A549 (cell line): Measurements from ENCODE around the gene NHEJ1.

Experiments
- BHLHE40 ChIP-seq: IDR thresholded peaks from 2 replicates; pipeline ENCODE4 v1.6.1; 2012; ENCODE audit warnings: low read depth, low read length, inconsistent platforms
- CEBPB ChIP-seq, 2 experiments: fragments of >200 bp in 1 of 2; sonication (Bioruptor Twin) in 1 of 2; formaldehyde crosslinking in 1 of 2; IDR thresholded peaks; 2 replicates each; pipeline ENCODE4 v1.6.1; 2012 to 2016
- CTCF ChIP-seq: fragments of >200 bp; sonication (Bioruptor Twin); formaldehyde crosslinking; IDR thresholded peaks from 3 replicates; pipeline ENCODE4 v1.5.1; 2016
- EP300 ChIP-seq, 2 experiments: fragments of >200 bp; sonication (Bioruptor Twin); formaldehyde crosslinking; IDR thresholded peaks; 2 replicates in 1 of 2; 3 replicates in 1 of 2; pipeline ENCODE4 v1.6.1; 2016 to 2017
- FOSL2 ChIP-seq, 2 experiments: fragments of 450-650 bp in 1 of 2; fragments of >200 bp in 1 of 2; sonication (Bioruptor Twin) in 1 of 2; formaldehyde crosslinking; IDR thresholded peaks; 2 replicates each; pipeline versions ENCODE4 v1.5.0 to v1.6.1; 2016 to 2020; ENCODE audit warnings: mild to moderate bottlenecking in 1 of 2, moderate library complexity in 1 of 2
- HOXB13 ChIP-seq: fragments of 250-450 bp; sonication (Bioruptor Pico); IDR thresholded peaks from 2 replicates; pipeline ENCODE4 v1.5.0; 2020; ENCODE audit warnings: low read depth, mild to moderate bottlenecking, moderate library complexity
- KDM1A ChIP-seq: fragments of 200-600 bp; sonication (generic); IDR thresholded peaks from 2 replicates; pipeline ENCODE4 v1.6.1; 2016; ENCODE audit warnings: low read depth, mild to moderate bottlenecking
- MAX ChIP-seq: IDR thresholded peaks from 2 replicates; pipeline ENCODE4 v1.6.1; 2012
- PBX3 ChIP-seq: IDR thresholded peaks from 2 replicates; pipeline ENCODE4 v1.6.1; 2012
- POLR2A ChIP-seq: IDR thresholded peaks from 2 replicates; pipeline ENCODE4 v1.6.1; 2012; ENCODE audit warnings: mild to moderate bottlenecking, low read length
- RAD21 ChIP-seq, 2 experiments: fragments of >200 bp in 1 of 2; sonication (Bioruptor Twin) in 1 of 2; formaldehyde crosslinking in 1 of 2; IDR thresholded peaks in 1 of 2; conservative IDR thresholded peaks in 1 of 2; 2 replicates in 1 of 2; 3 replicates in 1 of 2; pipeline ENCODE4 v1.6.1; 2012 to 2018; ENCODE audit warnings: inconsistent platforms in 1 of 2
- SMC3 ChIP-seq: fragments of >200 bp; sonication (Bioruptor Twin); formaldehyde crosslinking; IDR thresholded peaks from 3 replicates; pipeline ENCODE4 v1.6.1; 2018; ENCODE audit warnings: inconsistent platforms
- ZFP36 ChIP-seq: fragments of 450-650 bp; IDR thresholded peaks from 2 replicates; pipeline ENCODE4 v1.6.1; 2014; ENCODE audit warnings: borderline replicate concordance; ENCODE audit not compliant: partially characterized antibody

- TF ChIP-seq BHLHE40 (no peak), KDM1A (no peak), ZFP36 (no peak), POLR2A (no peak), CTCF (no peak), HOXB13 (CRISPR knock-in tag) (no peak), SMC3 (no peak), CEBPB (IDR thresholded peaks at IDR 0.05) (no peak), EP300 (IDR thresholded peaks at IDR 0.05) (no peak), PBX3 (no peak), RAD21 (conservative IDR thresholded peaks at IDR 0.05 in 1 of 2, IDR thresholded peaks at IDR 0.05 in 1 of 2) (no peak), MAX (no peak), FOSL2 (IDR thresholded peaks at IDR 0.05) (no peak), FOSL2 (CRISPR knock-in tag; IDR thresholded peaks at IDR 0.05) (no peak)
Measured at GRCh38 chr2:219087848-219088247, 72.8 kb downstream of the NHEJ1 start.
